Hepatocyte (in vitro differentiated cells): Measurements from ENCODE around the gene SYTL3. TPM values are rescaled to one million over a fixed set of nuclear protein-coding genes. Genes with fewer than 3 reads are reported as not detected.

Experiments
- DNase-seq: peaks from one replicate; pipeline ENCODE4 v3.0.0-alpha.2; 2016; ENCODE audit warnings: low spot score
- H2AFZ ChIP-seq: fragments of 200-600 bp; sonication (generic); 2 replicates; pipeline ENCODE4 v1.6.0; 2016; ENCODE audit warnings: antibody characterized with exemption, mild to moderate bottlenecking
- H3K27ac ChIP-seq: fragments of 200-600 bp; sonication (generic); 2 replicates; pipeline ENCODE4 v1.5.1; 2016; ENCODE audit warnings: mild to moderate bottlenecking
- H3K27me3 ChIP-seq: fragments of 200-600 bp; sonication (generic); 2 replicates; pipeline ENCODE4 v1.6.1; 2016
- H3K36me3 ChIP-seq: fragments of 200-600 bp; sonication (generic); replicated peaks from 2 replicates; pipeline ENCODE4 v1.5.1; 2016; ENCODE audit warnings: low read depth; ENCODE audit not compliant: insufficient read depth
- H3K4me1 ChIP-seq: fragments of 200-600 bp; sonication (generic); 2 replicates; pipeline ENCODE4 v1.5.1; 2016; ENCODE audit warnings: mild to moderate bottlenecking, moderate library complexity; ENCODE audit not compliant: insufficient read depth
- H3K4me2 ChIP-seq: fragments of 200-600 bp; sonication (generic); 2 replicates; pipeline ENCODE4 v1.6.0; 2016
- H3K4me3 ChIP-seq: fragments of 200-600 bp; sonication (generic); 2 replicates; pipeline ENCODE4 v1.5.1; 2016; ENCODE audit warnings: mild to moderate bottlenecking
- H3K79me2 ChIP-seq: fragments of 200-600 bp; sonication (generic); 2 replicates; pipeline ENCODE4 v1.6.0; 2017; ENCODE audit warnings: mild to moderate bottlenecking
- H3K9me2 ChIP-seq: fragments of 200-600 bp; sonication (generic); replicated peaks from 2 replicates; pipeline ENCODE4 v1.6.0; 2017; ENCODE audit warnings: mild to moderate bottlenecking; ENCODE audit not compliant: insufficient read depth
- H3K9me3 ChIP-seq: fragments of 200-600 bp; sonication (generic); 2 replicates; pipeline ENCODE4 v1.5.1; 2016; ENCODE audit warnings: low read depth, mild to moderate bottlenecking
- H4K20me1 ChIP-seq: fragments of 200-600 bp; sonication (generic); 2 replicates; pipeline ENCODE4 v1.6.0; 2016; ENCODE audit warnings: mild to moderate bottlenecking; ENCODE audit not compliant: insufficient read depth, poor library complexity, severe bottlenecking
- CTCF ChIP-seq: fragments of 200-600 bp; sonication (generic); IDR thresholded peaks from 2 replicates; pipeline ENCODE4 v1.5.1; 2016; ENCODE audit warnings: antibody characterized with exemption, mild to moderate bottlenecking; ENCODE audit not compliant: poor library complexity
- EZH2 ChIP-seq: fragments of 200-600 bp; sonication (generic); IDR thresholded peaks from 2 replicates; pipeline ENCODE4 v1.6.1; 2016; ENCODE audit warnings: antibody characterized with exemption, mild to moderate bottlenecking, borderline replicate concordance
- EZH2phosphoT487 ChIP-seq: fragments of 200-600 bp; sonication (generic); IDR thresholded peaks from one replicate; pipeline ENCODE4 v1.6.1; 2018; ENCODE audit warnings: antibody characterized with exemption, mild to moderate bottlenecking, low read depth, moderate library complexity; ENCODE audit not compliant: unreplicated experiment, severe bottlenecking
- WGBS: methylation state at CpG from one replicate; pipeline ENCODE4 v1.1.6; 2016; ENCODE audit warnings: low lambda C conversion rate; ENCODE audit errors: missing lambda C conversion rate; 5-methylcytosine and 5-hydroxymethylcytosine counted together
- polyA plus RNA-seq: library from polyadenylated mRNA; unstranded; fragments of >200 nt; fragmentation: Nextera tagmentation; extraction: Ambion mirVana; gene quantifications from 2 replicates; pipeline ENCODE4 v1.2.1, GENCODE V29; 2016
- total RNA-seq: library from RNA; depleted of rRNA; stranded (reverse); fragments of >200 nt; gene quantifications from 2 replicates; pipeline ENCODE4 v1.2.3, GENCODE V29; 2014

The SYTL3 gene
- total and polyA plus RNA-seq, 2 experiments from 2014 or later: 1.4 to 1.5 TPM

DNA sequence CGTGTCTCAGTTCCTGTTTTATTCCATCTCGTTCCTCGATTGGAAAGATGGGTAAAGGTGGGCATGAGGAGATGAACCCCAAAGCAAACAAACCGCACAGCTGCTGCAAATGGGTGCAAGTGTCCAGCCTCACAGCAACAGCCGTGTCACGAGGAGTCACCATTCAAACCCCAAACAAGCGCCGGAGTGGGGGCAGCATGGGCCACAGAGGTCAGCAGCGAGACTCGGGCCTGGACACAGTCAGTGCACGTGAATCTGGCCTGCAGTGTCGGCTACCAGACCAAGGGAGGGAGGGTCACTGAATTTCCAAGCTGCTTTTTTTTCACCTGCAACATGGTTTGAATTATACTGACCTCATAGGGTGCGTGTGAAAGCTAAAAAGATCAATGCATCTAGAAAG lies 105.8 kb downstream of the SYTL3 start:
- no peak overlapping the region for H3K4me2 ChIP-seq

GRCh38 chr6:158756126-158756525 lies 106.3 kb downstream of the SYTL3 start:
- no peaks in the 10 kb centered on the region for H3K9me2 ChIP-seq
- peaks cover 15% of the 10 kb centered on the region for H3K4me1 ChIP-seq
- no peak overlapping the region for H3K4me3 ChIP-seq
- TF ChIP-seq EZH2phosphoT487 (no peak), CTCF (no peak), EZH2 (no peak)
- H3K79me2 ChIP-seq: no peaks in the 10 kb centered on the region
- 78% methylated on average over 9 of the region's 9 CpGs for WGBS
- no peak for DNase-seq
- H3K27ac ChIP-seq: no peak overlapping the region
- no peaks in the 10 kb centered on the region for H3K36me3 ChIP-seq
- no peak overlapping the region for H3K4me2 ChIP-seq
- no peaks in the 10 kb centered on the region for H3K27me3 ChIP-seq
- H2AFZ ChIP-seq: no peak overlapping the region
- no peaks in the 10 kb centered on the region for H3K9me3 ChIP-seq
- H4K20me1 ChIP-seq: no peaks in the 10 kb centered on the region

More for the DNA sequence above, 105.8 kb downstream of the SYTL3 start:
- Histone ChIP-seq H3K9me3 (no peaks in the 10 kb centered on the region), H3K9me2 (no peaks in the 10 kb centered on the region), H3K27me3 (no peaks in the 10 kb centered on the region), H2AFZ (no peak overlapping the region), H3K4me3 (no peak overlapping the region), H3K27ac (no peak overlapping the region), H4K20me1 (no peaks in the 10 kb centered on the region), H3K79me2 (no peaks in the 10 kb centered on the region), H3K4me1 (peaks cover 15% of the 10 kb centered on the region), H3K36me3 (no peaks in the 10 kb centered on the region)
- WGBS: 91% methylated on average over 13 of the region's 13 CpGs
- TF ChIP-seq EZH2: no peak
- TF ChIP-seq EZH2phosphoT487: no peak
- no peak for TF ChIP-seq CTCF
- DNase-seq: no peak

- H3K27me3 ChIP-seq: no peaks in the 10 kb centered on the region
- no peak for DNase-seq
- H3K4me3 ChIP-seq: no peak overlapping the region
- H3K9me2 ChIP-seq: no peaks in the 10 kb centered on the region
- H3K9me3 ChIP-seq: no peaks in the 10 kb centered on the region
- H3K27ac ChIP-seq: no peak overlapping the region
- no peak for TF ChIP-seq CTCF
- TF ChIP-seq EZH2phosphoT487: no peak
- no peak for TF ChIP-seq EZH2
- H3K36me3 ChIP-seq: no peaks in the 10 kb centered on the region
- no peaks in the 10 kb centered on the region for H3K79me2 ChIP-seq
- H2AFZ ChIP-seq: no peak overlapping the region
- 92% methylated on average over 24 of the region's 25 CpGs for WGBS
- no peak overlapping the region for H3K4me2 ChIP-seq
- peaks cover 16% of the 10 kb centered on the region for H3K4me1 ChIP-seq
- no peaks in the 10 kb centered on the region for H4K20me1 ChIP-seq
These were observed 107.3 kb downstream of the SYTL3 start for GRCh38 chr6:158756977-158757752.
